ENCODE data around the gene IRX6. TPM values are rescaled to one million over a fixed set of nuclear protein-coding genes. Genes with fewer than 3 reads are reported as not detected.

The IRX6 gene
- total RNA-seq, 1 donor from 2014 or later: 2.3 TPM

DNA sequence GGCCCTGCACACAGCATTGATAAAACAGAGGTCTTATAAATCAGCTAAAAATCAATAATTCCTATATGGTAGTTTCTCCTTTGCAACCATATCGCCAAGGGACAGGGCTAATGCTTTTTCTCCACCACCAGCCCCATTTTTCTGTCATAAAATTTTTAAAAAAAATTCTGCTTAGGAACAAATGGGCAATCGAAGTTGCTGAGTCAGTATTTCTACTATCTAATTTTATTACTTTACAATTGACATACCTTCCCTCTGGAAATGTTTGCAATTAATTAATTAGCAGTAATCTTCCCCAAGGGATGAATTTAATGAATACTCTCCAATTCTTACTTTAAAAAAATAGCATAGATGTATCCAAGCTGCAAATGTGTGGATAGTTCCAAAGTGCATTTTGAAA, 1.7 kb upstream of the IRX6 start:
- DNase-seq (ENCODE audit: low spot score): no peak

DNA sequence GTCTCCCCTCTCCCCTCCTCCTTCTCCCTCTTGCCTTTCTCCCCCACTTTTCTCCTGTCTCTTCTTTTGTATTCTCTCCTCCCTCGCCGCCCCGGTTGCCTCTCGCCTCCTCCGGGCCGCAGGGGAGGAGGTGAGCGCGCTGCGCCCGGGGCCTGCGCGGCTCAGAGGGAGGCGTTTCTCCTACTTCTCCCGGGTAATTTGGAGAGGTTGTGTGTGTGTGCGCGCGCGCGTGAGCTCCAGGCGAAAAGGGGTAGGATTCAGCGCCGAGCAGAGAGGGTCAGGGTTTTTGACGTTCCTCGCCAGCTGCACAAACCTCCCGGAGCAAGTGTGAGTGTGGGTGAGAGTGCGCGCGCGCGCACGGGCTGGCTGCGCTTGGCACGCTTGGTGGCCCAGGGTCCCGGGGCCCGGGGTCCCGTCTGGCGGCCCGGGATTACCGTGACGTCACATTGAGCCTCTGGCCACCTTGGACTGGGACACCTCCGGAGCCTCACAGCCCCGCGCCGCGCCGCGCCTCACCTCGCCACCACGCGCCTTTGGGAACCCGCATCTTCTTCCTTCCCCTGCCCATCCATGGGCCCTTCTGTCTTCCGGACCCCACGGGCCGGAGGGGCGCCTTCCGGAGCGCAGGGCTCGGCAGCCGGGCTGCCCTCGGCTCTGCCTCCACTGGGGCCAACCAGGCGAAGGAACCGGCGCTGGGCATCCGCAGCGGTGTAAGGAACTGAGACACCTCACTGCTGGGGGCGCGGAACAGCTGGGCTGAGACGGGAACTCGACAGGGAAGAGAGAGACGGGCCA, 479 bp downstream of the IRX6 start:
- DNase-seq (ENCODE audit: low spot score): no peak

DNA sequence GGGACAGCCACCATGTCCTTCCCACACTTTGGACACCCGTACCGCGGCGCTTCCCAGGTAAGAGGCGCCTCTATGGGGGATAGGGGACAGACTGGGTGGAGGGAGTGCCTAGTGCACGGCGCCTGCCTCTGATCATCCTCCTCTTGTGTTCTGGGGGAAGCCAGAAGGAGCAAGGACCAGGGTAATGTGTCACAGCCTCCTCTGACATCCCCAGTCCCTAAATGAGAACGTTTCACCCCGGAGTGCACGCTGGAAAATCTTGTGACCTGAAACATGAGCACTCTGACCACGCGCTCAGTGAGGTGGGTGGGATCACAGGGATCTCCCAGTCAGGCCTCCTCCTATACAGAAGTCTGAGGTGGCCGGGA, 1.1 kb downstream of the IRX6 start:
- DNase-seq (ENCODE audit: low spot score): no peak

DNA sequence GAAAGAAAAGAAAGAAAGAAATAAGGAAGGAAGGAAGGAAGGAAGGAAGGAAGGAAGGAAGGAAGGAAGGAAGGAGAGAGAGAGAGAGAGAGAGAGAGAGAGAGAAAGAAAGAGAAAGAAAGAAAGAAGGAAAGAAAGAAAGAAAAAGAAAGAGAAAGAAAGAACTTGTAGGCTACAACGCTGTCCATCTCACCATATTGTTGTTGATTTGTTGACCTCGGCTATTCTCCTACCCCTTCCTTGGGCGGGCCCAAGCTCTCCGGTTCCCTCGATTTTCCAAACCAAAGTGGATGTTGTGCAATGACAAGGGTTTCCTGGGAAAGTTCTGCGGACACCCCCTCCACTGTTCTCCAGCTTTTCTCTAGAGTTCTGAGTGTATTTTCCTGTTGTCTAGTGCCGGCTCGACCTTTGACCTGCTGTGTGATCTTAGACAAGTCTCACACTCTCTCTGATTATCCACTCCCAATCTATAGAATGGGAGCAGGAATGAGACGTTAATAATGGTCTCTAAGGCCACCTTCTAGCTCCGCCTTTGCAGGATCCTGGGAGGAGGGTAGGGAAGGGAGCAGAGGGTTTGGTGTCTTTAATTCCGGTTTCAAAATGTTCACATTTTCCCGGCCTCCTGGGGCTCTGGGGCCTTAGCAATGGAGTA, 1.6 kb downstream of the IRX6 start:
- no peak for DNase-seq (ENCODE audit: low spot score)

DNA sequence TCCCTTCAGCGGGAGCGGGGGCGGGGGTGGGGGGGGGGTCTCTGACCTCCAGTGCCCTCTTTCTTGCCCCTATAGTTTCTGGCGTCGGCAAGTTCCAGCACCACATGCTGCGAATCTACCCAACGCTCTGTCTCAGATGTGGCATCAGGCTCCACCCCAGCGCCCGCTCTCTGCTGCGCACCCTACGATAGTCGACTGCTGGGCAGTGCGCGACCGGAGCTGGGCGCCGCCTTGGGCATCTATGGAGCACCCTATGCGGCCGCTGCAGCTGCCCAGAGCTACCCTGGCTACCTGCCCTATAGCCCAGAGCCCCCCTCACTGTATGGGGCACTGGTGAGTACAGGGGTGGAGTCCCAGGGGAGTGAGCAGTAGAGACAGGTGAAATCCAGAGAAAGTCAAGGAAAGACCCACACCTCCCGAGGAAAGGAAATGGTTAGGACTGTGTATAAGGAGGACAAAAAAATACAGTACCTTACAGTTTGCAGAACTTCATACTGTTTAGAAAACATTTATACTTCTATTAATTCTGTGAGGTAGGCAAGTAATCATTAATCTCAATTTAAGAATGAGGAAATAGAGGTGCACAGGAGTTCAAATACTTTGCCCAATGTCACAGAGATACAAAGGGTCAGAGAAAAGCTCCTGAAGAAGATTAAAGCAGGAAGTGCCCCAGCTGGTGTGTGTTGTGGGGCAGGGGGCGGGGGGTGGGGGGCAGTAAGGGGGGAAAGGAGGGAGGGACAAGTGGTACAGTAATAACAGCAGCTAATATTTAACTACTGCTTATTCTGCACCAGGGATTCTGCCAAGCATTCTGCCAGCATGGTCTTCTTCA, 2.5 kb downstream of the IRX6 start:
- DNase-seq (ENCODE audit: low spot score): no peak

DNA sequence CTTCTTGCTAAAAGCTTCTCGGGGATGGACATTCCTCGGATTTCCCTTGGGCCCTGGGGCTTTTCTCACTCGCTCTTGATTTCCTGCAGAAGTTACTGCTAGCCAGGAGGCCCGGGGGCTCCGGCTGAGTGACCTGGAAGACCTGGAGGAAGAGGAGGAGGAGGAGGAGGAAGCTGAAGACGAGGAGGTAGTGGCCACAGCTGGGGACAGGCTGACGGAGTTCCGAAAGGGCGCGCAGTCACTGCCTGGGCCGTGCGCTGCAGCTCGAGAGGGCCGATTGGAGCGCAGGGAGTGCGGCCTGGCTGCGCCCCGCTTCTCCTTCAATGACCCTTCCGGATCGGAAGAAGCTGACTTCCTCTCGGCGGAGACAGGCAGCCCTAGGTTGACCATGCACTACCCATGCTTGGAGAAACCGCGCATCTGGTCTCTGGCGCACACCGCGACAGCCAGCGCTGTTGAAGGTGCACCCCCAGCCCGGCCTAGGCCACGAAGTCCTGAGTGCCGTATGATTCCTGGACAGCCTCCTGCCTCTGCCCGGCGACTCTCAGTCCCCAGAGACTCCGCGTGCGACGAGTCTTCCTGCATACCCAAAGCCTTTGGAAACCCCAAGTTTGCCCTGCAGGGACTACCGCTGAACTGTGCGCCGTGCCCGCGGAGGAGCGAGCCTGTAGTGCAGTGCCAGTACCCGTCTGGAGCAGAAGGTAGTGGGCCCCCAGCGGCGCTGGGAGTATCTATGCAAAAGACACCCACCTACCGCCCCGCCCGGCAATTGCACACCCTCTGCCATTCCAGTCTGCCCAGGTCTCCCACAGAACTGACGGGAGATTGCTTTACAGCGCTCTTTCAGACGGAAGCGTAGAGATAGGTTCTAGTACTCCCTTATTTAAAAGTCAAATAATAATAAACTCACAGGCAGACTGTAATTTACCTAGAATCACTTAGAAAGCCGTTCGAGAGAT, 4.9 kb downstream of the IRX6 start:
- DNase-seq (ENCODE audit: low spot score): no peak

DNA sequence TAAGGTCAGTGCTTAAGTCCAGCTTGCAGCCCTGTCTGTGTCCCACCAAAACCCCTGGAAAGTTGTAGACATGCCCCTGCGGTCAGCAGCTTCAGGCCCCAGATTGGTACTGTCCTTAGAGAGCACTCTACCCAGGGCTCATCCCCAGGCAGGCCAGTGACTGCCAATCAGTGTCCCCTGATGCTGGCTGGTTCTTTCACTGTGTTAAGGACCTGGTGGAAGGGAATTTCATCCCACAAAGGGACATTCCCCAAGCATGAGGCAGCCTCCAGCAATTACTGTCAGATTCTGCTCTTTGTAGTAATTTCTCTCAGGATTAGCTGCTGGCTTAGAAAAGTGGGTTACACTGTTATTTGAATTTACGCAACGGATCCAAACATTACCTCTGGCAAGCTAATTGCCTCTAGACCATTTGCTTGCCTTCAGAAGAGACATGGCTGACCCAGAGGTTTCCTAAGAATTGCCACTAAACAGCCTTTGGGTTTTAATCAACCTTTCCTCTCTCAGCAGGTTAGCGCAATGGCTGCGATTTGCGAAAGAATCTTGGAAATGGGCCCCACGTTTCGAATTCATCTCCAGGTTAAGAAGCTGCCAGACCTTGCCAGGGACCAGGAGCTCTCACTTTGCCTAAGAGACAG, 5.9 kb downstream of the IRX6 start:
- no peak for DNase-seq (ENCODE audit: low spot score)

DNA sequence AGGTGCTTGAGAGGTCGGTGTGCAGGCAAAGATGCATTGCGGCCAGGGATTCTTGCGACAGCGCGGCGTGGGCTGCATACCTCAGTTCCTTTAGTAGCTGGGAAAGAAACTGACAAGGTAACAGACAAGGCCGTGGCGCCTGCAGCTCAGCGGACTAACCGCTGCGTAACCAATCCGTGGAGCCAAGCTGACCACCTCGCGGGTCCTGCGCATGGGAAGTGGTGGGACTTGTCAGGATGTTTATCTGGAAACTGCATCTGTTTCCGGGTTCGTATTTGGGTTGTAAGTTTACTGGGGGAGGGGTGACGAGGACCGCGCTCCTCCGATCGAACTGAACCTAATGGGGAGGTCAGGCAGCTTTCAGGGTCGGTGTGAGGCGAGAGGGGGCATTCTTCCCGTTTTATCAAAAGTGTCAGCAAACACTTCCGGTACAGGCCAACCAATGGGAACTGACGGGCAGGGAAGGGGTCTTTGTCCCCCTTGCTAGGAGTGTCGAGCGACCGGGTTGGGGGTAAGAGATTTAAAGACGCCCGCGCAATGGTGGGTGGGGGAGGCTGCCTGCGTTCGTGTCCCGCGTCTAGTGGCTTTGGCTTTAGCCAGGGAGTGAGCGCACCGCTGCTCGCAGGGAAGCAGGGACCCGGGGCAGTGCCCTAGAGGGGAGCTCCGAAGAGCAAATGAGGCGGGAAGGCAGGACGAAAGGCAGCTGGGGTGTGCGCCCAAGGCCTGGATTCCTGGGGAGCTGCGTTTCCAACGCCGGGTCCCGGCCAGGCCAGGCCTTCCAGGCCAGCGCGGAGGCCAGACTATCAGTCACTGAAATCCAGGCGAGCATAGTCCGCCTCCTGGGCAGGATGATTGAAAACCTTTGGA, 7.0 kb downstream of the IRX6 start:
- no peak for DNase-seq (ENCODE audit: low spot score)

DNA sequence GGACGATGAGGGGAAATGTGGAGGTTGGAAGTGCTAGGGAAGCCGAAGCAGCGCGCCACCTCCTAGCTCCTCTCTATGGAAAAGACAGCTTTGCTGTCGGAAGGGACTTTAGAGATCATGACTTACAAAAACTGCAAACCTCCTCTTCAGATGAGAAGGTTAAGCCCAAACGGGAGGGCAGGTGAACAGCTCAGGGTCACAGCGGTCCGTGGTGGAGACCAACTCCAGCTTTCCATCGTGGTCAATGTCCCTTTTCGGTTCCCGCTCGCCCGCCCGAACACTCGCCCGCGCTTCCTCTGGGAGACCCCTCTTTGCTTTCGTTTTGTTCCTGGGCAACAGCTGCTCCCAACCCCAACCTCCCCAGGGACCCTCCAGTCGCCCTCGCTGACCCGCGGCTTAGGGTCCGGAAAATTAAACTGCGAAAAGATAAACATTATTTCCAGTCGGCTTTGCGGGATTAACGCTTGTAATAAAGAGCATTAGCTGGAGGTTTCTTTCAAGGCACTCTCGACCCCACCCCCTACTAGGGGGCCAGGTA, 7.7 kb downstream of the IRX6 start:
- DNase-seq (ENCODE audit: low spot score): no peak

DNA sequence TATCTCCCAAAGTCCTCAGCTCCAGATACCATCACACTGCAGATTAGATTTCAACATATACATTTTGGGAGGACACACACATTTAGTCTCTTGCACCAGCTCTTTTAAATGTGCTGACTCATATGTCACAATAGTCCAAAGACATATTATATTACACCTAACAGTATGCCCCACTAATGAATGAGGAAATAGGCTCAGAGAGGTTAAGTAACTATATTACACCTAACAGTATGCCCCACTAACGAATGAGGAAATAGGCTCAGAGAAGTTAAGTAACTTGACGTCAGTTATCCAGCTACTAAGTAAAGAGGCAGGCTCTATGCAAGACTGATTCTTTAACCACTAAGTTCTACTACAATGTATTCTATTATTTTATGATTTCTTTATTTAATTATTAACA, 9.7 kb downstream of the IRX6 start:
- DNase-seq (ENCODE audit: low spot score): no peak

DNA sequence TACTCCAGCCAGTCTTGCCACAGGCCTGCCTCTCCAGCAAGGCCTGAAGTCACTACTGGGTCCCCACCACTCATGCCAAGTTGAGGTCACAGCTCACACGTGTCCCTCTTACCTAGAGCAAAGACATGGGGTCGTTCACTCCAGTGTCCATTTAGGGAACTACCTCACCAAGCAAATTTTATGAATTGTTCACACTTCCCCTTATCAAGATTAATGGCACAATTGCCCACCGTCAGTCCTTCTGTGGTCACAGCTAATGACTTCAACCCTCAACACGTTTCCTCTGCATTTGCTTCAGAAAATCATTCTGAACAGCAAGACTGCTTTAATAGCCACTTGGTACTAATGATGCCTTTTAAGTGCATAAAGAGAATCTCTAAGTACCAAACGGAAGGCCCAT, 14.6 kb downstream of the IRX6 start:
- DNase-seq (ENCODE audit: low spot score): no peak

DNA sequence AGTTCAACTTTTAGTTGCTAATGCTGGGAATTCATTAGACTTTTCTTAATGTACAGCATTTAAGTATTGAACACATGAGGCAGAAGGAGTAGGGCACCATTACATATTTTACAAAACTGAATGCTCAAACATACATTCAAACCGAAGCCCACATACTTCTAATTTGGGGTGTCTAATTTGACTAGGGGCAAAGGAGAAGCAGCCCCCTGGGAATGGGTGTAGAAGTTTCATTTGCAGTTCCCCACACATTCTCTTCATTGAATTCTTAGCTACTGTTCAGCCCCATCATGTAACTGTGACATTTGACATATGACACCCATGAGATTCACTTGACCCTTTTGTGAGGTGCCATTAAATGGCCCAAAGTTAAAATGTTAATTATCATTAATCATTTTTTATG, 16.4 kb downstream of the IRX6 start:
- DNase-seq (ENCODE audit: low spot score): no peak

DNA sequence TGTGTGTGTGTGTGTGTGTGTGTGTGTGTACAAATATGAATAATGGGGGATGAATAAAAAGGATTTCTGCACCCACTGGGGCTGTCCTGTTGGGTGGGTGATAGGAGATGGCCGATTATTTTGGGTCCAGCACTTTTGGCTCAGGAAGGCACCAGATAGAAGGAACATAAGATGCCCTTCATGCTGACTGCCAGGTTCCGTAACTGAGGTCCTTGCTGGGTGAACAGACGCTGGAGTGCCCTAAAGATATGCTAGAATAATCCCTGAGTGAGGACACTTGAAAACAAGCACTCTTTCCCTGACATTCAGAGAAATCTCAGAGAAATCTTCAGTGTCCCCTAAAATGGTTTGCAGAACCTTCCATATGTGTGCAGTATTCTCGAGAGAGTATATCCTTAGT, 17.7 kb downstream of the IRX6 start:
- no peak for DNase-seq (ENCODE audit: low spot score)

DNA sequence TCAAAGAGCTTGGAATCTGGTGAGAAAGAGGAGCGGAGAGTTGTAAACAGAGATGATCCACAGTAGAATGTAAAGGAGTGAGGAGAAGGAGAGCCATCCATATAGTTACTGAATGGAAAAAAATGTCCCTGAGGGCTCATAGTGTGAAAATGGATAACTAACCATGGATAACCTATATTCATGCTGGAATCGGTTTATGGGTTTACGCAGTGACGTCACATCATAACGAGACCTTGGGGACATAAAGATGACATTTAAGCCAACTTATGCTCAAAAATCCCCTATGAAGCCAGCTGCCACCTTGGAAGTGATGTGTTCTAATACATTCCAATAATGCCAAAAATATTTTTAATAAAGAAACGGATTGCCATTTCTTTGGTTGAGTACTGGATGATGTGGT, 22.5 kb downstream of the IRX6 start:
- DNase-seq (ENCODE audit: low spot score): no peak

DNA sequence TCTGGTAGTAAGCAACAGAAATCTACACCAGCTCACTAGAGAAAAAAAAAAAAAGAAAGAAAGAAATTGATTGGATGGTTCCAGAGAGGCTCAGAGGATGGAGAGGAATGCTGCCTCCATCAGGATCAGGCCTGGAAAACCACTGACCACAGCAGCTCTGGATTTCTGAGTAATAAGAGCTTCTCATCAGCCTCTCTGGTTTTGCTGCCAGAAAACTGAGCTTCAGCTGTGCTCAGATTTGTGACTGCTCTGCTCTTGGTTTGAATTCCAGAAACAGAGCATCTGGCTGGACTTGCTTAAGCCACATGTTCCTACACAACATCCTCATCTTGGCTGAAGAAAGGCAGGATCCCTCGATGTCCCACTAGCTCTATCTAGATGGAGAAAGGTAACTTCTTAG, 25.9 kb downstream of the IRX6 start:
- DNase-seq (ENCODE audit: low spot score): no peak

DNA sequence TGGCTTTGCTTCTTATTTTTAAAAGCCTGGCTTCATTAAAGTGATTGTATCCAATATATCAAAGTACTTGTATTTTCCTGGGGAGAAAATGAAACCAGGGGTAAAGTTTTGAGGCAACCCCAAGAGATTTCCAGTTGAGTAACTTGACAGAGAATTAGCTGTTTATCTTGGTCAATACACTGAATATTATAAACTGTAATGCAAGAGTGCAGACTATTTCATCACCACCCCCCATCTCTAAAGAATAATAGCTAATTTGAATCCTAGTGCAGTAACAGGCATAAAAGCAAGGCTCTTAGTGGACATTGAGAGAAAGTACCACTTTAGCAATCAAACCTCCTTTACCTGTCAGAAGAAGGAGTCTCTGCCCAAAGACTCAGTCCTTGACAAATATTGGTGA, 27.0 kb downstream of the IRX6 start:
- DNase-seq (ENCODE audit: low spot score): no peak

DNA sequence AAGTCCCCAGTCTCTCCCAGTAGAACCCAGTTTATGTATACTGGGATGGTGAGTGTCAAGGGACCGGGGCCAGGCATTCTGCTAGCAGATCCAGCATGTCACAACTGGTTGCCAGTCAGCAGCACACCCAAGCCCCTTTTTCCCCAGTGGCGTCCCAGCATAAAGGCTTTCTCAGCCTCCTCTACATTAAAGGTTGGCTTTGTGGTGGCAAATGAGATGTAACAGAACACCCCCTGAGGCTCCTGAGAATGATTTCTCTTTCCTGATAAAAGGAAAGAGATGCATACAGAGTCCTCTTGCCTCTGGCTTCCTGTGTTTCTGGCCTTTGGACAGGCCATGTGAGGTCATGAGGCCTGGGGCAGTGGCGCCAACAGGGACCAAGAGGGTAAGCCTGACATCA, 27.9 kb downstream of the IRX6 start:
- no peak for DNase-seq (ENCODE audit: low spot score)

DNA sequence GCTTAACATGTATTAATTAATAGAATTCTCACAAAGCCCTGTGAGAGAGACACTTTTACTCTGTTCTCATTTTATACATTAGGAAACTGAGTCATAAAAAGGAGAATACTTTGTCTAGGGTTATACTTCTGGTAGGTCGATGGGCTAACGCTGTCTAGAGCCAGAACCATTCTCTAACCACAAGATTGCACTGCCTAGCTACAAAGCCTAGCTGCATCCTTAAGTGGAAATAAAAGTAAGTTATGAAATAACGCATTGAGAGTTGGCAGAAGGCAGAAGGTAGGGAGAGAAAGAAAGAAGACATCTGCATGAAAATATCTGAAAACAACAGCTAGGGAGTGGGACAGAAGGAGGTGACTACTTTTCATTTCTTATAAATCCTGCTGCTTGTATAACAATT, 33.2 kb downstream of the IRX6 start:
- DNase-seq (ENCODE audit: low spot score): no peak

DNA sequence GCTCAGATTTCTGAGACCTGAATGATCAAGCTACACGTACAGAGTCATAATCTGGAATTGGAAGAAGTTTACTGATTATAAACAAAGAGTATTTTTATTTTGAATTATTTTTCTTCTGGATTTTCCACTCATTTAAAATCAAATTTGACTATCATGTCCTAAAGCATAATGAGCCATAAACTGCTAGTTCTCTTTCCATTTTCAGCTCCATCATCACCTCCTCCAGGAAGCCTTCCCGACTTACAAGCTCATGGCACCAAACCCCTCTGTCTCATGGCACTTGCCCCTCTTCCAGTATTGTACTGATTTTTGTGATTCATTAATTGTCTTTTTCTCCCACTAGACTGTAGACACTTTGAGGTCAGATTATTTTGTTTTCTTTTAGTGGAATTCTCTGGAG, 35.9 kb downstream of the IRX6 start:
- no peak for DNase-seq (ENCODE audit: low spot score)

All from mesenteric fat pad (tissue), 1 donor.